GM19043 (cell line): Measurements from ENCODE around the gene CCL3.

Source experiments
- ATAC-seq: cut with Tn5 transposase; IDR thresholded peaks from one replicate; pipeline ENCODE4 v1.9.1; 2021; ENCODE audit warnings: low read depth; ENCODE audit not compliant: unreplicated experiment

CCL3 gene

DNA sequence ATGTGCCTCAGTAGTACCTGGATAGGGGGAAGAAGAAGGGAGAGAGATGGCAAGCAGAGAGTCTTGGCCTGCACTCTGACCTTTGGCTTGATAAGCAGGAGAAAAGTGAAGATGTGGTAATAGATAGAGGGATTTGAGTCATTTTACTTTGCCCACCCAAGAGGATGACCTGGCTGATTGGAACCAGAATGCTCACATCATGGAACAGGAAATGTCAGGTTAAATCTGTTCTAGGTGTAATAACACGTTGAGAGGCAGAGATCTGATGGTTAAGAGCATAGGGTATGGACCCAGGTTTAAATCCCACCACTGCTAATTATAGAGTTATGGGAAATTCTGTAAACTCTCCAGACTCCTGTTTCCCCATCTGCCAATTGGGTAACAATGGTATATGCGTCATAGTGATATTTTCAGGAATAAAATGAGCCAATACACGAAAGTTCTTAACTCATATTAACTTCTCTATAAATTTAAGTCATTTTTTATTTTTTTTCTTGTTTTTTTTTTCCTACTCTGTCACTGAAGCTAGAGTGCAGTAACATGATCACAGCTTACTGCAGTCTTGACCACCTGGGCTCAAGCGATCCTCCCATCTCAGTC, 33.9 kb downstream of the CCL3 start:
- ATAC-seq, result no peak

GRCh38 chr17:36055171-36055570, 34.8 kb downstream of the CCL3 start:
- ATAC-seq, result no peak

GRCh38 chr17:36049643-36050042, 40.3 kb downstream of the CCL3 start:
- no peak for ATAC-seq

GRCh38 chr17:36048066-36048465, 41.9 kb downstream of the CCL3 start:
- no peak for ATAC-seq
